SK-N-SH (cell line): ENCODE results near the gene NAA11.

Source experiments
- CTCF ChIP-seq: fragments of 200-600 bp; sonication (generic); IDR thresholded peaks from 2 replicates; pipeline ENCODE4 v1.6.1; 2017; ENCODE audit warnings: antibody characterized with exemption, mild to moderate bottlenecking, moderate library complexity
- EZH2phosphoT487 ChIP-seq: fragments of 200-600 bp; sonication (generic); IDR thresholded peaks from 2 replicates; pipeline ENCODE4 v1.6.1; 2017; ENCODE audit warnings: low read depth, mixed run types, mild to moderate bottlenecking, antibody characterized with exemption, moderate library complexity, borderline replicate concordance
- GABPA ChIP-seq: IDR thresholded peaks from 2 replicates; pipeline ENCODE4 v1.4.0; 2012; ENCODE audit warnings: low read depth, mild to moderate bottlenecking
- IRF3 ChIP-seq: fragments of 150-350 bp; IDR thresholded peaks from 2 replicates; pipeline ENCODE4 v1.6.1; 2016; ENCODE audit warnings: mild to moderate bottlenecking, low read depth, low read length
- JUND ChIP-seq: IDR thresholded peaks from 2 replicates; pipeline ENCODE4 v1.4.0; 2012
- MXI1 ChIP-seq: IDR thresholded peaks from 2 replicates; pipeline ENCODE4 v1.6.1; 2012; ENCODE audit warnings: mild to moderate bottlenecking, low read depth, low read length, improper control_type of control experiment
- RXRA ChIP-seq: IDR thresholded peaks from 2 replicates; pipeline ENCODE4 v1.4.0; 2012; ENCODE audit warnings: low read depth, mild to moderate bottlenecking, borderline replicate concordance
- SIN3A ChIP-seq: IDR thresholded peaks from 2 replicates; pipeline ENCODE4 v1.6.1; 2012; ENCODE audit warnings: low read depth, mild to moderate bottlenecking, low read length, moderate library complexity, borderline replicate concordance
- SMC3 ChIP-seq: IDR thresholded peaks from 2 replicates; pipeline ENCODE4 v1.6.1; 2012; ENCODE audit warnings: low read depth, low read length, improper control_type of control experiment
- TAF1 ChIP-seq: IDR thresholded peaks from 2 replicates; pipeline ENCODE4 v1.6.1; 2012; ENCODE audit warnings: low read depth, mild to moderate bottlenecking, low read length, moderate library complexity, borderline replicate concordance
- TEAD4 ChIP-seq: IDR thresholded peaks from 2 replicates; pipeline ENCODE4 v1.4.0; 2012; ENCODE audit warnings: mild to moderate bottlenecking, borderline replicate concordance; ENCODE audit not compliant: insufficient read depth
- TF ChIP-seq, protein P1 (sequence below): IDR thresholded peaks from 2 replicates; pipeline ENCODE4 v1.4.0; 2012; ENCODE audit warnings: low read depth
- TF ChIP-seq, protein P2 (sequence below): IDR thresholded peaks from 2 replicates; pipeline ENCODE4 v1.6.1; 2012; ENCODE audit warnings: mild to moderate bottlenecking, low read depth, low read length, moderate library complexity

DNA sequence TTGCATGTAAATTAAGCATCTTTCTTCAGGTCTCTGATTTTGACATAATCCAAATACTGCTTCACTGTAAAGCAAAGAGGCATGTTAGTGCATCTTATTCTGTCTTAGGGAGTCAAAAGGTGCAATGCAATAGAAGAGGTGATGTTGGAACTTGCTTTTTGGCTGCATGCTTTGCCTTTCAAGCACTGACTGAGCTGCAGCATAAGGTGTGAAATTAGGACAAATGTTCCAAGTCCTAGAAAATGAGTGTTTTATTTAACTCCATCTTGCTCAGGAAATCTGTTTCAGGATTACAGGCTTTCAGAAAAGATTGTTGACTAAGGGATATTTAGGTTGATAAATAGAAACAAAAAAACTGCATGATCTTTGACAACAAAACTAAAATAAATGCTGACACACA, 30.8 kb downstream of the NAA11 start:
- TF ChIP-seq IRF3, result no peak
- TF ChIP-seq SMC3, result no peak
- TF ChIP-seq, protein P1, sequence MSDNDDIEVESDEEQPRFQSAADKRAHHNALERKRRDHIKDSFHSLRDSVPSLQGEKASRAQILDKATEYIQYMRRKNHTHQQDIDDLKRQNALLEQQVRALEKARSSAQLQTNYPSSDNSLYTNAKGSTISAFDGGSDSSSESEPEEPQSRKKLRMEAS, result no peak
- TF ChIP-seq JUND, result no peak
- TF ChIP-seq CTCF, result no peak
- no peak for TF ChIP-seq RXRA
- no peak for TF ChIP-seq EZH2phosphoT487
- no peak for TF ChIP-seq TAF1
- TF ChIP-seq, protein P2, sequence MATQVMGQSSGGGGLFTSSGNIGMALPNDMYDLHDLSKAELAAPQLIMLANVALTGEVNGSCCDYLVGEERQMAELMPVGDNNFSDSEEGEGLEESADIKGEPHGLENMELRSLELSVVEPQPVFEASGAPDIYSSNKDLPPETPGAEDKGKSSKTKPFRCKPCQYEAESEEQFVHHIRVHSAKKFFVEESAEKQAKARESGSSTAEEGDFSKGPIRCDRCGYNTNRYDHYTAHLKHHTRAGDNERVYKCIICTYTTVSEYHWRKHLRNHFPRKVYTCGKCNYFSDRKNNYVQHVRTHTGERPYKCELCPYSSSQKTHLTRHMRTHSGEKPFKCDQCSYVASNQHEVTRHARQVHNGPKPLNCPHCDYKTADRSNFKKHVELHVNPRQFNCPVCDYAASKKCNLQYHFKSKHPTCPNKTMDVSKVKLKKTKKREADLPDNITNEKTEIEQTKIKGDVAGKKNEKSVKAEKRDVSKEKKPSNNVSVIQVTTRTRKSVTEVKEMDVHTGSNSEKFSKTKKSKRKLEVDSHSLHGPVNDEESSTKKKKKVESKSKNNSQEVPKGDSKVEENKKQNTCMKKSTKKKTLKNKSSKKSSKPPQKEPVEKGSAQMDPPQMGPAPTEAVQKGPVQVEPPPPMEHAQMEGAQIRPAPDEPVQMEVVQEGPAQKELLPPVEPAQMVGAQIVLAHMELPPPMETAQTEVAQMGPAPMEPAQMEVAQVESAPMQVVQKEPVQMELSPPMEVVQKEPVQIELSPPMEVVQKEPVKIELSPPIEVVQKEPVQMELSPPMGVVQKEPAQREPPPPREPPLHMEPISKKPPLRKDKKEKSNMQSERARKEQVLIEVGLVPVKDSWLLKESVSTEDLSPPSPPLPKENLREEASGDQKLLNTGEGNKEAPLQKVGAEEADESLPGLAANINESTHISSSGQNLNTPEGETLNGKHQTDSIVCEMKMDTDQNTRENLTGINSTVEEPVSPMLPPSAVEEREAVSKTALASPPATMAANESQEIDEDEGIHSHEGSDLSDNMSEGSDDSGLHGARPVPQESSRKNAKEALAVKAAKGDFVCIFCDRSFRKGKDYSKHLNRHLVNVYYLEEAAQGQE, result no peak
- no peak for TF ChIP-seq GABPA
- TF ChIP-seq TEAD4, result no peak
- TF ChIP-seq SIN3A, result no peak
- TF ChIP-seq MXI1, result no peak
